Midbrain (tissue), 1 donor: ENCODE results near the gene PRRT2.
"Not testable (repeated sequence)": the region's sequence is repeated elsewhere in the genome, so short reads cannot be mapped to it uniquely, and the experiment has no call there.

Experiments
- DNase-seq: peaks from one replicate; lab custom pipeline; 2025; lab: John Stamatoyannopoulos, UW

Gene PRRT2

GRCh38 chr16:29833219-29833618 lies 21.2 kb downstream of the PRRT2 start:
- DNase-seq, result not testable (repeated sequence)

GRCh38 chr16:29834079-29834478 lies 22.1 kb downstream of the PRRT2 start:
- DNase-seq, result no peak

- DNase-seq, result no peak
These were observed 23.9 kb downstream of the PRRT2 start for GRCh38 chr16:29835926-29836325.

GRCh38 chr16:29836623-29837022 lies 24.6 kb downstream of the PRRT2 start:
- DNase-seq, result no peak

- no peak for DNase-seq
These were observed 25.8 kb downstream of the PRRT2 start for GRCh38 chr16:29837841-29838240.

GRCh38 chr16:29839822-29840221 lies 27.8 kb downstream of the PRRT2 start:
- DNase-seq, result no peak

- DNase-seq, result no peak
These were observed 28.2 kb downstream of the PRRT2 start for GRCh38 chr16:29840240-29840639.

GRCh38 chr16:29841631-29842030 lies 29.6 kb downstream of the PRRT2 start:
- DNase-seq, result no peak

- no peak for DNase-seq
These were observed 30.8 kb downstream of the PRRT2 start for GRCh38 chr16:29842732-29843346.

GRCh38 chr16:29843931-29844330 lies 31.9 kb downstream of the PRRT2 start:
- no peak for DNase-seq

GRCh38 chr16:29844575-29845331 lies 32.8 kb downstream of the PRRT2 start:
- no peak for DNase-seq

GRCh38 chr16:29845656-29846055 lies 33.7 kb downstream of the PRRT2 start:
- DNase-seq, result no peak

GRCh38 chr16:29848420-29849297 lies 36.7 kb downstream of the PRRT2 start:
- DNase-seq, result peak; percentile 62

- DNase-seq, result no peak
These were observed 37.5 kb downstream of the PRRT2 start for GRCh38 chr16:29849505-29849904.

GRCh38 chr16:29850998-29851397 lies 39.0 kb downstream of the PRRT2 start:
- DNase-seq, result no peak

GRCh38 chr16:29852654-29853053 lies 40.7 kb downstream of the PRRT2 start:
- DNase-seq, result no peak

- DNase-seq, result no peak
These were observed 42.6 kb downstream of the PRRT2 start for GRCh38 chr16:29854520-29855100.

GRCh38 chr16:29857133-29857760 lies 45.3 kb downstream of the PRRT2 start:
- no peak for DNase-seq

GRCh38 chr16:29858149-29858849 lies 46.3 kb downstream of the PRRT2 start:
- DNase-seq, result peak; percentile 42

- DNase-seq, result no peak
These were observed 47.0 kb downstream of the PRRT2 start for GRCh38 chr16:29858974-29859373.

GRCh38 chr16:29860218-29860617 lies 48.2 kb downstream of the PRRT2 start:
- DNase-seq, result no peak
